Measurements from ENCODE around the gene RASAL2.
"Not testable (repeated sequence)": the region's sequence is repeated elsewhere in the genome, so short reads cannot be mapped to it uniquely, and the experiment has no call there.

The RASAL2 gene

DNA sequence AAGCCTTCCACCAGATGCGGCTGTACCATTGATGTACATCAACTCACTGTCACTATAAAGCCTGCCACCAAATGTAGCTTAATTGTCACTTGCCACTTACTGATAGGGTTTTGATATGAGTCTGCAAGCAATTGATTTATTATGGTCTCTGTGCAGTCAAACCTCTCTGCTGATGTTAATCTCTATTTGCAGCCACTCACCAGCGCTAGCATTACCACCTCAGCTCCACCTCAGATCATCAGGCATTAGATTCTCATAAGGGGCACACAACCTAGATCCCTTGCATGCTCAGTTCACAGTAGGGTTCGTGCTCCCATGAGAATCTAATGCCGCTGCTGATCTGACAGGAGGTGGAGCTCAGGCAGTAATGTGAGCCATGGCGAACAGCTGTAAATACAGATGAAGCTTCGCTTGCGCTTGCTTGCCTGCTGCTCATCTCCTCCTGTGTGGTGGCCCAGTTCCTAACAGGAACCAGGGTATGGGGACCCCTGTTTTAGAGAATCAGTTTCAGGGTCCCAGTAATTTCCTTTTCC is 26.7 kb downstream of the RASAL2 start:
- not testable (repeated sequence) for DNase-seq

DNA sequence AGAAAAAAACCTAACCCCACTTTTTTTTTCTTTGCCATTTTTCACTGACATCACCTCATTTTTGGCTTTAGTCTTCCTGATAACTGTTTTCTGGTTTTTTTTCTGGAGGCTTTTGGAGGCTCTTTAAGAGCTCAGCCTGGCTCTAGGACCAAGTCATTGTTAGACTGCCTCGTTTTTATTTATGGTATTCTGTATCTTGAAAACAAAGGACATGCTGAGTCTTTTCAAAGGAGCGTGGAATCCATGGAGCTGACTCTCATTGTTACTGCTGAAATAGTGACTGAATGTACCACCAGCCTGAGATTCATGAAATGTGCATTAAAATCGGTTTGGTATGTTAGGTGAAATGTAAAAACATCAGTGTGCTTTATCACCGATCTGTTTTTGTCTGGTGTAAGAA is 28.0 kb downstream of the RASAL2 start:
- DNase-seq, result no peak

DNA sequence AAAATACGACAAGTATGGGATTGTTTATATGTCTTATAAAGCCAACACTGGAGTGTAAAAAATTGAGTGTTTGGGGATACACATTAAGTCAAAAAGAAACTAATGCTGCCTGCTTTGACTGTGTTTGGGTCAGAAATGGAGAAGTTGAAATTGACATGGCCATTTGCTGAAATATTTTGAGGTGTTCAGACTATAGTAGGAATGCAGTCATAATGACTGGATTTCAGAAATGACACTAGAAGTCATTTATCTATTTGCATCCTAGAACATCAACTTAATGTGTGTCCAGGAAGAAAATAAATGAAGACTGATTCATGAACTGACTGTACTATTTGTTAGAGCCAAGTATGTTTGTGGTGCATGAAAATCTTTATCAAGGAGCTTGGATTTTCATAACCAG is 28.4 kb downstream of the RASAL2 start:
- no peak for DNase-seq

DNA sequence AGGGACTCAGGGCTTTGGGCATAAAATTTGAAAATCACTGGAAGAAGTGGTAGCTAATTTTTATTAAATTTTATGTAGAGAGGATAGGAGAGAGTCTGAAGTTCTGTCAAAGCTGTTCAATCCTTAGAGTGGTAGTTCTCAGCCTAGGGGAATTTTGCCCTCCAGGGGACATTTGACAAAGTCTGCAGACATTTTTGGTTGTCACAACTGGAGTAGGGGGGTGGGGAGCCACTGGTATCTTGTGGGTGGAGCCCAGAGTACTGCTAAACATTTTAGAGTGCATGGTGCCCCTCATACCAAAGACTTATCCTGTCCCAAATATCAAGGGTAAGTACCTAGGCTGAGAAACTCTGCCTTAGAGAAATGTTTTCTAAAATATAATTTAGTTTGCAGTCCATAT is 30.2 kb downstream of the RASAL2 start:
- DNase-seq, result no peak

DNA sequence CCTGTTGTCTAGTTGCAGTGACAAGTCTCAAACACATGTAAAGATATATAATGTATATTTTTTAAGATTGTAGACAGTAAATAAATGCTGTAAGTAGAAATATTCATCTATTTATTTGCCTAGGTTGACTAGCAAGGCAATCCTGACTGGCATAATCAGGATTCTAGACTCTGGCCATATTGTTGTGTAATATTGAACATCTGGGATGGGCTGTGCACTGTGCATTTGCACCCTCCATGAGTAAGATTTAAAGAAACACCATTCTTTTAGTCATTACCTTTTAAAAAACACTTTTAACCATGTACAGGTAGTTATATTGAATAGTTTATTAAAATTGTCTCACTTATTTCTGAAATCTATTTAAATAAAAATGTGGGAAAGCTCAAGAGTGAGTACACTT is 32.4 kb downstream of the RASAL2 start:
- DNase-seq, result no peak

DNA sequence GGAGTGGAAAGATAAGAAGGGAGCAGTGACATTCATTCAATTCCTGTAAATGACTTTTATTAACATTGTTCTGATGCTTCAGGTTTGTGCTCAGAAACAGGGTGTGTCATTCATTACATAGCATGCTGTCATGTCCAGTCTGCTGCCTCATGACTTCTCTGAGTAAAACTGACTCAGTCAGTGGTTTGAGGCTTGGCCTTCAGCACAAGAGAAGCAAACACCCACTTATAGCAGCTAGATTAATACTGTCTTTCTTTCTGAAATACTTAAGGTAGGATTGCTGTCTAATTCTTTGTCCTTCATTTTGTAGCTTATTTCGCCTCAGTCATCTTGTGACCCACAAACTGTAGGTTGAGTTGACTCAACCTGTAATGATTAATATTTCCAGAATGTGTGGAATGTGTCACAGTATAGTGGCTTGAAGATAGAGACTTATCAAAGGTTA is 32.9 kb downstream of the RASAL2 start:
- DNase-seq, result no peak

DNA sequence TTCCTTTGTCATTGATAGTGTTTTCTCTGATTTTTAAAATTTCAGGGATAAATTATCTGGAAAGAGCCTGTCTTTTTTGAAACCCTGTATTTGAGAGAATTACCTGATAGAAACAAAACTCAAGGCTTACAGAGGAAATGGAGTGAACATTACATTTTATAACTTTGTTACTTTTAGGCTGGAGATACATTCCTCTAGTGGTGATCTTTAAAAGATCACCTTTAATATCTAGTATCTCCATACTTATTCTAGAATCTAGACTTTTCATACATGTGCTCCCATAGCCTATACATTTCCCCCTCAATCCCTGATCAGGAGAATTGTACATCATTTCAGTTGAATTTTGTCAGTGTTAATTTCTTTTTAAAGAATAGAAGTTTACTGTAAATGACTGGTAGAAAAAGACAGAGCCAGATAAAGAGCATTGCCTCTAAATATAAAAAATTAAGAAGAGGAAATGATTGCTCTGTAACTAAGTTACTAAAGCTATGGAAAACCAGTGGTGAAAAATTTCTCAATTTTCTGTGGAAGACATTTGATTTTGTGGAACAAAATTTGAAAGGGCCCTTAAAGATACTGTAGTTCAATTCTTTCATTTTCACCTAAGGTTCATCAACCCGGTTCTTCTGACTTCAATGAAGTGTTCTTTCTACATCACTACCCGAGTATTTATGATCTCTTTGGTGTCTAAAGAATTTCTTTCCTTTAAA is 33.7 kb downstream of the RASAL2 start:
- DNase-seq, result no peak

DNA sequence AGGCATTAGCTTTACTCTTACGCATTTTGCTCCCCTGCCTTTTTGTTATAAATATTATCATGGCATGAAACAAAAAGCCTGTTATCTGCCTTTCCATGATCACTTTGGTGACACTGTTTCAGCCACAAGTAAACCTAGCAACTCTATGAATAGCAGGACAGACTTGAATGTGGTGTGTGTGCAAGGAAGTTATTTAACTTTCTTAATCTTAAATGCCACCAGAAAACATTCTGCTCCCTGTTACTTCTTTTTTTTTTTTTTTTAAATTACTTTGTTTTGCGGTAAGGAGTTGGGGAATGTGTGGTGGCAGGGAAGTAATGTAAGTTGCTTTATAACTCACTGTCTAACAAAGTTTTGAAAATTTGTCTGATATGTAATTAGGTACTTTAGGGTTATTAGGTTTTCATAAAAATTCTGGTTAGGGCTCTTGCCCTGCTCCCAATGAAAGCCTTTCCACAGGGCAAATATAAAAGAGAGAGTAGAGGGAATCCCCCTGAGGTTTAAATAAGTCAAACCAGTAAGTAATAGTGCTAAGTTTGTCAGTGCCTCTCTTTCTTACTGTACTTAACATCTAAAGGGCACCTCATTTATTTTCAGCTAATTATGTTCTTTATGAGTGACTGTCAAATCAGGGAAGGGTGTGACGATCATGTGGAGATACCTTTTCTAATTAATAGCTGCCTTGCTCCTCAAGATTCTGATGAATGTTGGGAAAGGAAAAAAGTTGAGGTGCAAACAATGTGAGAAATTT is 39.5 kb downstream of the RASAL2 start:
- DNase-seq, result no peak

DNA sequence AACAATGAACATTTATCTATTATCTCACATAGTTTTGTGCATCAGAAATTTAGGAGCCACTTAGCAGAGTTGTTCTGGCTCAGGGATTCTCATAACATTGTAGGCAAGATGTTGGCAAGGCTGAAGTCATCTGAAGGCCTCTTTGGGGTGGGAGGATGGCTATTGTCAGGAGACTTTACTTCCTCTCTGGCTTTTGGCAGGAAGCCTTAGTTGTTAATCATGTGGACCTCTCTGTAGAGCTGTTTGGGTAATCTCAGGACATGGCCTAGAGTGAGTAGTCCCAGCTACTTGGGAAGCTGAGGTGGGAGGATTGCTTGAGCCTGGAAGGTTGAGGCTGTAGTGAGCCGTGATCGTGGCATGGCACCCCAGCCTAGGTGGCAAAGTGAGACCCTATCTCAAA is 40.2 kb downstream of the RASAL2 start:
- DNase-seq, result no peak

DNA sequence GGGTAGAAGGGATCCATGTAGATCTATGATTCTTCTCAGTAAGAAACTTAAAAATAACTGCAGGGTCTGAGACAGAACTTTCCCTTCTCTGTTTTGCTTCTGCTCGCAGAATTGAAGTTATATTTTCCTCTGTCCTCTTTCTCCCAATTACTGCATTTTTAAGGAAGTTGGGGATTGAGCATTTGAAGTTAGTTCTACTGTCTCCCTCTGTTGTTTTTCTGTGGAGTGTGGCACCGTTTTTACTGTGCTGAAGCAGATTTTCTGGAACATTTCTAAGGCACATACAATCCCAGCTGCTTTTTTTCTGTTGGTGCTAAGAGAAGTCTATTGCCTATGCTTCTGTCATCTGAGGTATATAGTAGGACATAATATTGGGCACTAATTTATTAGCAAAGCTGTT is 43.3 kb downstream of the RASAL2 start:
- DNase-seq, result no peak

DNA sequence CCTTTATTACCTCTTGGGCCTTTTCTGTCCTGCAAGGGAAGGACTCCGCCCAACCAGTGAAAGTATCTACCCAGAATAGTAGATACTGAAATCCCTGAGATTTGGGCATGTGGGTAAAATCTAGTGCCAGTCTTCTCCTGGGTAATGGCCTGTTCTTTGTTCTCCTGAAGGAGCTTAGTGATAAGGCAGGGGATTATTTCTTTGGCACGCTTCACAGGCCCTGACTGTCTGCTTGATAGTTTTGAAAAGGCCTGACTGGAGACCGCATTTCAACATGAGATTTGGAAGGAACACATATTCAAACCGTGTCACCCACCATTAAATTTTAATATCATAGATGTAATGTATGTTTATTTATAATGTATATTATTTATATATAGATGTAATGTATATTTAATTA is 48.9 kb downstream of the RASAL2 start:
- no peak for DNase-seq

DNA sequence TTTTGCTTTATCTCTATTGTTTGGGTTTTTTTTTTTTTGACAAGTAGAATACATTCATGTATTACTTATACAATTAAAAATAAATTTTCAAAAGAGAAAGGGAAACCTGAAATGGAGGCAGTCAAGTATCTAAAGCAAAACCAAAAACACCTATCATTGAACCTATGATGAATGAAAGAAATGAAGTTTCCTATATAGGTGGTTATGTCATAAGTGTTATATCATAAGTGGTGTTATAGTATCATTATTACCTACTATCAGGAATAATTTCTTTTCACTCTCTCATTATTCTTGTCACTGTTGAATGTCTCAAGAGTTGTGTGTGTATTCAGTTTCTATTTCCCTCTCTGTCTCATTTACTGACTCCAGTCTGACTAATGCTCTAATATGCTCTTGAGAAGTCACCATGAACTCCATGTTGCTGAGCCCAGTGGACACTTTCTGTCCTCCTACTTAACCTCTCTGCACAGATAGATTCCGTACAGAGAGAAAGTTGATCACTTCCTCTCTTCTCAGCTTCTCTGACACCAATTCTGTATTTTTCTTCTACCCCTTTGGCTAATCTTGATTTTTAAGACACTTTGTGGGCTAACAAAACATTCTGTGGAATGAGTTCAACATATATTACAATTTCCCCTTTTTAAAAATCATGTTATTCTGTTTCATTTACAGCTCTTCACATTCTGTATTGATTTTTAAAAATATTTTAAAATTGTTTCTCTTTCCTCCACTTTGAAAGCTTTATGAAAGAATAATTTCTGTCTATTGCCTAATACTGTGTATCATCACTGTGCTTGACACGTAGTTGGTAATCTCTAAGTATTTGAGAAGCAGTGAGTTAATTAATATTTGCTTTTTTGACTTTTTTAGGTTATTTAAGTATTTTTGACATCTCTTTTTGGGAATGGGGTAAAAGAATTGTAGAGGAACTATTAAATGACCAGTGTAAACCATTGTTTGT is 50.1 kb downstream of the RASAL2 start:
- DNase-seq, result no peak

DNA sequence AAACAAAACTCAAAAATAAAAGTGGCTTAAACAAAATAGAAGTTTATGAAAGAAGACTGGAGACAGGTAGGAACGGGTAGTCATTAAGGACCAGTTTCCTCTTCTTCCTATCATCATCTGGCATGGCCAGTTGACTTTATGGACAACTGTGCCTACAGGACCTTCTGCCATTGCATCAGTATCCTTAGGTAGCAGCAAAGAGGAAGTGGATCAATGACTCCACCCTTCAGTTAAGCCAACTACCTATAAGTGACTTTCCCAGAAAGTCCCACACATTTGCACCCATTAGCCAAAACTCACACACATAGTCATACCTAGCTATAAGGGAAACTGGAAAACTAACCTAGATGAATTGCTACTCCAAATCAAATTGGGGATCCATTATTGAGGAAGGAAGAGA is 51.7 kb downstream of the RASAL2 start:
- DNase-seq, result no peak

DNA sequence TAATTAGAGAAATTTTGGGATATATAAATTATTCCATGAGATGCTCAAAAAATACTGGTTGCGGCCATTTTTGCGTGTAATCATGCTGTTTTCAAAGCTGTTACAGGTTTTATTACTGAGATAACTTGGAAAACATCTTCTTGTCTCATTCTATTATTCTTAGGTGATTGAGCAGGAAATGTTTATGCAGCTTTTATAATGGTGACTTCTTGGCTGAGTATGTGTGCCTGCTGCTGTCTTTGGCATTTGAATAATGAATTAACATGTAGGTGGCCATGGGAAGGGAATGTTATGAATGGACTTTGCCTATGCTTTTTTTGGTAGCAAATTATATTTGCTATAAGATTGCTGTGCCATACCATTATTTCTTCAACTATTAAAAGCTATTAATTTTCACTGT is 52.5 kb downstream of the RASAL2 start:
- no peak for DNase-seq

DNA sequence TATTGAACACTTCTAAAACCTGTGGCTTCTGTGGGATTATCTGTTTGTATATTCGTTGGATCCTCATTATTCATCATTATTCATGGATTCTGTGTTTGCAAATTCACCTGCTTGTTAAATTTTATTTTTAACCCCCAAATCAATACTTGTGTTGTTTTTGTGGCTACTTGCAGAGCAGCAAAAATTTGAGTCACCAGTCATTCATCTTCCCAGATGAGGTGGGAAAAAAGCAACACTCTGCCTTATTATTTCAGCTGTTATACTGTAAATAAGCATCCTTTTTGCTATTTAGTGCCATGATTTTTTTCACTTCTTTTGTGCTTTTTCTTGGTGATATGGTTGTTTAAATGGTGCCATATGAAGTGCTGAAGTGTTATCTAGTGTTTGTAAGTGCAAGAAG is 56.7 kb downstream of the RASAL2 start:
- no peak for DNase-seq

DNA sequence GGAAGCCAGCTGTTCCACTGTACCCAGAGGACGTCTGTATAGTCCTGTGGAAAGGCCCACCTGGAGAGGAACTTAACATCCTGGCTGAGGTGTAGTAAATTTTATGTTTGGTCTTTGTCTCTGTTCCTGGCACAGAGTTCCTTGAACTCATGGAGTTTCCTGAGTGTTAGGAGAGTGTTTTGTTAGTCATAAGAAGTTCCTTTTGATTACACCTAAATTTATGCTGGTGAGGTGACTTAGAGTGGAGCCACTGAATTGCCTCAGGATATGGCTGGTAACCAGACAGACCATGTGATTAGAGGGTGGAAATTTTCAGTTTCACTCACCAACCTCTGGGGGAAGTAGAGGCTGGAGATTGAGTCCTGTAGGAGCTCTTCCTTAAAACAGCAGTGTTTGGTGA is 57.9 kb downstream of the RASAL2 start:
- no peak for DNase-seq

DNA sequence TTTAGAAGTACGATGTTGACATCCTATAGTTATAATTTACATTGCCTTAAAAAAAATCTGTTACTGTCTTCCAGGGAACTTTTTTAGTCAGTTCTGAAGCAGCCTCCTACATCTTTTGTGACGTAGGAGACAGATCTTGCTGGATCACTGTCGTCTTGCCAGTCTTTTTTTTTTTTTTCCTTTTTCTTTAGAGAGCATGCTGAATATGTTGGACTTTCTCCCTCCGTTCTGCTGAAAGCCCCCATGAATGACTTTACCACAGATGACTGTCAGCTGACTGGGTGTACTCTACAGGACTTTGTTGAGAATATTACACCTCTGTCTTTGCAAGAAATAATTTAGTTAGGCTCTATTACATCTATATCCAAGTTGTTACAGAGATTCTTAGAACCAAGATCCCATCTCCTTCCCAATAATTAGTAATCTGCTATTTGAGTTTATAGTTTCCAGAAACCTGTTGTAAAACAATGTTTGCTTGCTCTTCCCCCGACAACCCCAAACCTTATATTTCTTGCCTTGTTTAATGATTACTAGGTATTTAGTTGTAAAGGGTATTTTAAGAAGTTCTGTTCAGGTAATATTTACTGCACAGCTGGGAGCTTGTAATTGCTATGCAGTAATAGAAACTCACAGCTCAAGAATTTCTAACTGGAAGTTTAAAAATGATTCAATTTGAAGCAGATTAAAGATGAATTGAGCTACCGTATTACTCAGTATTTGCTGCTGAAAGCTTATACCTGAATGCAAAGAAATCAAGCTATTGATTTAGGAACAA is 61.8 kb downstream of the RASAL2 start:
- no peak for DNase-seq

DNA sequence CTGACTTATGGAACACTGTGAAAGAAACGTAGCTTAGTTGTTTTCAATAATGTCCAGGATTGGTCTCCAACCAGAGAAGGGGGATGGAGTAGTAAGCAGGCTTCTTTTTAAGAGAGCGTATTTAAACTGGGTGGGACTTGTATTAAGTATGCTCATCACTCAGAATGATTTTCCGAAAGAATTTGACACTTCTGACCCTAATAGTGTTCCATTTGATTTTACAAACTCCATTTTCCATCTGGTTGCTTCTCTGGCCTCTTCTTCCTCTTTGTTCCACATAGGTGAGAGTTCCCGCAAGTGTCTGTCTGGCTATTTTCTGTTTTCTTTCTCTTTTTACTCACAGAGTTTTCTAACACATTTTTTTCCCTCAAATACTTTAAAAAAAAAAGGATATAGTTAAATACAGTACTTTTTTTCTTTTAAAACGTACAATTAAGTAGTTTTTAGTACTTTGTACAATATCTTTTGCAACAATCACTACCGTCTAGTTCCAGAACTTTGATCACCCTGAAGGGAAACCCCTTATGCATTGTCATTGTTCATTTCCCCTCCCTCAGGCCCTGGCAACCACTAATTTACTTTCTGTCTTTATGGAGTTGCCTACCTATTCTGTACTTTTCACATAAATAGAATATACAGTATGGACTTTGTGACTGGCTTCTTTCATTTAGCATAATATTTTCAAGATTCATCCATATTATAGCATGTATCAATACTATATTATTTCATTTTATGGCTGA is 67.0 kb downstream of the RASAL2 start:
- no peak for DNase-seq

DNA sequence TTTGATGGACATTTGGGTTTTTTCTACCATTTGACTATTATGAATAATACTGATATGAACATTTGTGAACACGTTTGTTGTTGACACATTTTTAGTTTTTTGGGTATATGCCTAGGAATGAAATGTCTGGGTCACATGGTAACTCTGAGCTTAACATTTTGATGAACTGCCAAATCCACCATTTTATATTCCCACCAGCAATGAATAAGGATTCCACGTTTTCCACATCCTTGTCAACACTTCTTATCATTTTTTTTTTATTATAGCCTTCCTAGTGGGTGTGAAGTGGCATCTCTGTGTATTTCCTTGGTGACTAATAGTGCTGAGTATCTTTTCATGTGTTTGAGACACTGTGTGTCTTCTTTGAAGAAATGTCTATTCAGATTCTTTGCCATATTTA is 67.6 kb downstream of the RASAL2 start:
- no peak for DNase-seq

DNA sequence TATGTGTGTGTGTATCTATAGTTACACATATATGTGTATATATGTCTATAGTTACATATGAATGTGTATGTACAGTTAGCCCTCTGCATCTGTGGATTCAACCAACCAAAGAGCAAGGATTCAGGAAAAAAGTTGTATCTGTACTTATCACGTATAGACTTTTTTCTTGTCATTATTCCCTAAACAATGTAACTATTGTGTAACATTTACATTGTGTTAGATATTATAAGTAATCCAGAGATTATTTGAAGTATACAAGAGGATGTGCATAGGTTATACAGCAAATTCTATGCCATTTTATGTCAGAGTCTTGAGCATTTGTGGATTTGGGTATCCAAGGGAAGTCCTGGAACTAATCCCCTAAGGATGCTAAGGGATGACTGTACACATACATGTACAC is 71.3 kb downstream of the RASAL2 start:
- no peak for DNase-seq

DNA sequence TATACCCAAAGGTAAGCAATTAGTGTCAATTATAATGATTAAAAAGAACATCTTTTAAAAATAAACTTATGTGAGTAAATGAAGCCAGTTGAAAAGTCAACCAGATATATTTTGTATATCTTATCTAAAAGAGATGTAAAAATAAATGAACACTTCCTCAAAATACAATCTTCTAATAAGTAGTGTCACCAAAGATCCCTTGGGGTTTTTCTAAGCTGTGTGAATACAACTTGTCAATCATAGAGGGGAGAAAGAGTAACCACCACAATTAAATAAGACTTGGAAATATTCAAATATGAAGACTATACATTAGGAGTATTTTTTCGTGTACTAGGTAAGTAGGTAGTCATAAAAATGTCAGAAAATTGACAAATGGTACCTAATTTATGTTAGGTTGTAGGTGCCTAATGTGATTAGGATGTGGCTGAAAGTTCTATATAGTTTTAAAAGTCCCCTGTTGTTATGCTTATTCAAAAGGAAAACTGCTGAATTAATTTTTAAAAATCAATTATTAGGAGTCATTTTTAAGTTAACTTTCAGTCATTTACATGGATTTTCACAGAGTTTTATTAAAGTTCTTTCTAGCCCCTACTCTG is 72.6 kb downstream of the RASAL2 start:
- no peak for DNase-seq

Measured in stimulated activated CD4-positive, alpha-beta T cell treated with anti-CD3 and anti-CD28 coated beads, Interleukin-4, amount 100 ng/mL, for 1 hour (primary cell).